ENCODE data around the gene MYBPH.

Gene MYBPH

GRCh38 chr1:203130358-203130985 is 45.2 kb downstream of the MYBPH start:
- no peak for TF ChIP-seq CTCF (IDR thresholded peaks at IDR 0.05; ENCODE audit: control extremely low read depth, extremely low read depth, low read depth, missing control alignments)
- ChIA-PET CTCF (interaction anchor here (0.7 to 1.6 kb wide), 4 partner anchors 12 to 88 kb away, joined by 3 to 6 read pairs (median 4); no protein-coding TSS in a partner anchor), POLR2A (no interaction called here)
- DNase-seq (ENCODE audit: extremely low spot score), result no peak

GRCh38 chr1:203129501-203130231 is 46.0 kb downstream of the MYBPH start:
- ChIA-PET POLR2A (no interaction called here), CTCF (interaction anchor here (0.7 to 1.9 kb wide), 5 partner anchors 11 to 89 kb away, joined by 3 to 8 read pairs (median 4); no protein-coding TSS in a partner anchor)
- no peak for DNase-seq (ENCODE audit: extremely low spot score)
- TF ChIP-seq CTCF (IDR thresholded peaks at IDR 0.05; ENCODE audit: control extremely low read depth, extremely low read depth, low read depth, missing control alignments), result no peak

GRCh38 chr1:203128716-203129500 is 46.7 kb downstream of the MYBPH start:
- DNase-seq (ENCODE audit: extremely low spot score), result no peak
- POLR2A ChIA-PET, result no interaction called here
- TF ChIP-seq CTCF (IDR thresholded peaks at IDR 0.05; ENCODE audit: control extremely low read depth, extremely low read depth, low read depth, missing control alignments), result no peak
- CTCF ChIA-PET, result interaction anchor here (1.2 to 1.9 kb wide), 3 partner anchors 11 to 89 kb away, joined by 3 to 8 read pairs (median 6); no protein-coding TSS in a partner anchor

- ChIA-PET POLR2A (no interaction called here), CTCF (interaction anchor here (1.2 to 1.9 kb wide), 3 partner anchors 10 to 88 kb away, joined by 3 to 8 read pairs (median 6); no protein-coding TSS in a partner anchor)
- DNase-seq (ENCODE audit: extremely low spot score), result no peak
- no peak for TF ChIP-seq CTCF (IDR thresholded peaks at IDR 0.05; ENCODE audit: control extremely low read depth, extremely low read depth, low read depth, missing control alignments)
Observed at GRCh38 chr1:203128431-203128715, 47.3 kb downstream of the MYBPH start.

- CTCF ChIA-PET, result interaction anchor here (1.2 to 1.9 kb wide), 3 partner anchors 10 to 88 kb away, joined by 3 to 8 read pairs (median 6); no protein-coding TSS in a partner anchor
- POLR2A ChIA-PET, result no interaction called here
- no peak for TF ChIP-seq CTCF (IDR thresholded peaks at IDR 0.05; ENCODE audit: control extremely low read depth, extremely low read depth, low read depth, missing control alignments)
- DNase-seq (ENCODE audit: extremely low spot score), result no peak
Observed at GRCh38 chr1:203127666-203128430, 47.8 kb downstream of the MYBPH start, which contains the start of gene ADORA1. TSS of gene ADORA1 (plus strand) at chr1:203127726. CDS start at chr1:203128842, 1,116 bp downstream.
